Endothelial cell of umbilical vein (primary cell): Measurements from ENCODE around the gene PHACTR1. TPM values are rescaled to one million over a fixed set of nuclear protein-coding genes. Genes with fewer than 3 reads are reported as not detected.

ENCODE experiments used
- BruUV-seq: library from RNA; stranded (reverse); fragments of 400-500 nt; replicated peaks from 2 replicates; lab custom pipeline; 2021; lab: Mats Ljungman, UMichigan
- CTCF ChIA-PET: fragments of 300-600, 350-600 bp; sonication (Branson Sonifier 250); formaldehyde crosslinking; loops from one replicate; lab custom pipeline; 2021; ENCODE audit warnings: antibody characterized with exemption, inconsistent platforms; lab: Charles Lee
- POLR2A ChIA-PET: fragments of 300-600, 350-600 bp; sonication (Branson Sonifier 250); formaldehyde crosslinking; loops from one replicate; lab custom pipeline; 2021; ENCODE audit warnings: antibody characterized with exemption, inconsistent platforms; lab: Charles Lee
- DNase-seq: peaks from one replicate; pipeline ENCODE4 v3.0.0-alpha.2; 2011; ENCODE audit warnings: low read depth, low spot score
- FAIRE-seq: peaks from 2 replicates; lab custom pipeline; 2011; peaks lifted over from hg19 to GRCh38; lab: Jason Lieb, UNC
- H2AFZ ChIP-seq: 2 replicates; pipeline ENCODE4 v1.6.0; 2012; ENCODE audit warnings: low read depth, low read length, control low read depth, inconsistent platforms
- H3K27ac ChIP-seq: 2 replicates; pipeline ENCODE4 v1.5.1; 2011; ENCODE audit warnings: low read depth, mild to moderate bottlenecking, control low read depth, low read length, moderate library complexity; ENCODE audit not compliant: insufficient read depth
- H3K27me3 ChIP-seq, 2 experiments: 2 replicates each; pipeline versions ENCODE4 v1.6.0 to v1.6.1; 2011; ENCODE audit warnings: low read length in 2 of 2, mixed read lengths in 1 of 2; ENCODE audit not compliant: control insufficient read depth in 2 of 2, insufficient read depth in 2 of 2
- H3K36me3 ChIP-seq, 2 experiments: 2 replicates in 1 of 2; 3 replicates in 1 of 2; pipeline ENCODE4 v1.5.1; 2011; ENCODE audit warnings: low read length in 2 of 2, mild to moderate bottlenecking in 1 of 2, moderate library complexity in 1 of 2; ENCODE audit not compliant: control insufficient read depth in 2 of 2, insufficient read depth in 2 of 2; ENCODE audit errors: extremely low read depth in 1 of 2
- H3K4me1 ChIP-seq: 3 replicates; pipeline ENCODE4 v1.5.1; 2011; ENCODE audit warnings: mild to moderate bottlenecking, low read length; ENCODE audit not compliant: control insufficient read depth, insufficient read depth; ENCODE audit errors: extremely low read depth
- H3K4me2 ChIP-seq: 2 replicates; pipeline ENCODE4 v1.6.1; 2011; ENCODE audit warnings: low read length, control low read depth, mixed read lengths; ENCODE audit not compliant: insufficient read depth
- H3K4me3 ChIP-seq, 3 experiments: fragments of 200-600 bp in 1 of 3; sonication (generic), shearing (Covaris generic) in 1 of 3; replicated peaks in 1 of 3; 2 replicates each; pipeline ENCODE4 v1.5.1; 2011 to 2016; ENCODE audit warnings: control low read depth in 3 of 3, low read length in 3 of 3, mild to moderate bottlenecking in 2 of 3, inconsistent platforms in 1 of 3, low read depth in 1 of 3, moderate library complexity in 1 of 3; ENCODE audit not compliant: insufficient read depth in 1 of 3
- H3K79me2 ChIP-seq: 2 replicates; pipeline ENCODE4 v1.6.0; 2012; ENCODE audit warnings: low read length, inconsistent platforms; ENCODE audit not compliant: control insufficient read depth, insufficient read depth
- H3K9ac ChIP-seq: replicated peaks from 2 replicates; pipeline ENCODE3; 2011; ENCODE audit warnings: low read length, control low read depth; ENCODE audit not compliant: insufficient read depth; ENCODE audit errors: extremely low read depth
- H3K9me1 ChIP-seq: replicated peaks from 3 replicates; pipeline ENCODE4 v1.6.0; 2011; ENCODE audit warnings: mild to moderate bottlenecking, low read length; ENCODE audit not compliant: control insufficient read depth, insufficient read depth; ENCODE audit errors: extremely low read depth
- H3K9me3 ChIP-seq: replicated peaks from 2 replicates; pipeline ENCODE4 v1.5.1; 2012; ENCODE audit warnings: low read length, inconsistent platforms; ENCODE audit not compliant: control insufficient read depth, insufficient read depth
- H4K20me1 ChIP-seq: replicated peaks from 2 replicates; pipeline ENCODE3; 2011; ENCODE audit warnings: mild to moderate bottlenecking, low read length; ENCODE audit not compliant: control insufficient read depth, insufficient read depth; ENCODE audit errors: extremely low read depth
- CTCF ChIP-seq, 2 donors: IDR thresholded peaks; 1 replicate in 1 of 2; 2 replicates in 1 of 2; pipeline ENCODE4 v1.5.1; 2011; ENCODE audit warnings: low read length in 2 of 2, mild to moderate bottlenecking in 2 of 2, moderate library complexity in 2 of 2, control low read depth in 1 of 2, inconsistent platforms in 1 of 2, low read depth in 1 of 2; ENCODE audit not compliant: insufficient read depth in 1 of 2; ENCODE audit errors: extremely low read depth in 1 of 2
- EZH2 ChIP-seq: IDR thresholded peaks from 2 replicates; pipeline ENCODE4 v1.6.1; 2012; ENCODE audit warnings: borderline replicate concordance, low read depth, mild to moderate bottlenecking, moderate library complexity, low read length, inconsistent platforms; ENCODE audit not compliant: severe bottlenecking
- FOS ChIP-seq: IDR thresholded peaks from 2 replicates; pipeline ENCODE4 v1.6.1; 2011; ENCODE audit warnings: mild to moderate bottlenecking, low read length, moderate library complexity, borderline replicate concordance; ENCODE audit not compliant: insufficient read depth
- GATA2 ChIP-seq: IDR thresholded peaks from 2 replicates; pipeline ENCODE4 v1.7.0; 2011; ENCODE audit warnings: low read depth, mild to moderate bottlenecking, moderate library complexity, mixed read lengths, low read length; ENCODE audit not compliant: insufficient read length, insufficient read depth
- JUN ChIP-seq: IDR thresholded peaks from 2 replicates; pipeline ENCODE4 v1.6.1; 2011; ENCODE audit warnings: borderline replicate concordance, low read depth; ENCODE audit not compliant: insufficient read length, insufficient read depth
- MAX ChIP-seq: IDR thresholded peaks from 2 replicates; pipeline ENCODE4 v1.6.1; 2011; ENCODE audit not compliant: insufficient read depth, insufficient read length
- MYC ChIP-seq: IDR thresholded peaks from one replicate; pipeline ENCODE4 v1.6.1; 2011; ENCODE audit warnings: mild to moderate bottlenecking, low read depth, low read length
- POLR2A ChIP-seq: IDR thresholded peaks from 2 replicates; pipeline ENCODE4 v1.6.1; 2012; ENCODE audit warnings: low read depth, mild to moderate bottlenecking, control low read depth, low read length
- POLR2AphosphoS5 ChIP-seq: IDR thresholded peaks from 2 replicates; pipeline ENCODE4 v1.6.1; 2012; ENCODE audit warnings: low read depth, mild to moderate bottlenecking, control low read depth, low read length, moderate library complexity; ENCODE audit not compliant: insufficient read depth
- dilution Hi-C: fragments of 300-500 bp; cut with MboI; formaldehyde crosslinking; loops from one replicate; pipeline ENCODE4 v1.15.0; 2019; ENCODE audit warnings: low sequenced_read_pairs; ENCODE audit not compliant: extremely low pct_ligation_motif_present
- intact Hi-C: fragments of 100-400 bp; cut with micrococcal nuclease; formaldehyde crosslinking; loops from one replicate; pipeline ENCODE4 v1.10.0; 2022
- polyA plus RNA-seq, 4 experiments: library from polyadenylated mRNA; depleted of rRNA in 3 of 4; stranded (reverse) in 3 of 4; unstranded in 1 of 4; fragments of >200 nt; gene quantifications; 2 replicates each; pipeline versions ENCODE4 v1.2.1 to v1.2.3, GENCODE V29; 2011 to 2012; ENCODE audit warnings: missing spikeins in 1 of 4
- total RNA-seq: library from RNA; stranded (reverse); gene quantifications from 2 replicates; pipeline ENCODE4 v1.2.3, GENCODE V29; 2021

The PHACTR1 gene
- total and polyA plus RNA-seq, 2 donors (not counting 3 experiments of a cell fraction or from before 2014, with no cell fraction given) = 2.4 to 23.2 TPM

- DNase-seq = no peak
- Histone ChIP-seq H3K4me1 (no peaks in the 10 kb centered on the region), H3K79me2 (no peaks in the 10 kb centered on the region), H3K27me3 (no peaks in the 10 kb centered on the region), H2AFZ (no peak overlapping the region), H3K27ac (no peak overlapping the region), H3K9me1 (no peaks in the 10 kb centered on the region), H4K20me1 (no peaks in the 10 kb centered on the region), H3K4me2 (no peak overlapping the region), H3K9ac (no peak overlapping the region), H3K9me3 (no peaks in the 10 kb centered on the region), H3K4me3 (no peak overlapping the region), H3K36me3 (no peaks in the 10 kb centered on the region)
- CTCF ChIA-PET = interaction anchor here (1.3 to 1.5 kb wide), 2 partner anchors 12 to 375 kb away, joined by 3 to 4 read pairs; no protein-coding TSS in a partner anchor
- no TSS peak for BruUV-seq
- POLR2A ChIA-PET = no interaction called here
- dilution Hi-C loops (no loop called here), intact Hi-C loops (no loop called here)
- TF ChIP-seq MYC (no peak), GATA2 (no peak), POLR2A (no peak), POLR2AphosphoS5 (no peak), JUN (no peak), CTCF (IDR thresholded peaks at IDR 0.05; ENCODE audit: extremely low read depth in 1 of 2, insufficient read depth in 1 of 2, low read depth in 1 of 2, low read length in 2 of 2) (no peak), FOS (no peak), MAX (no peak), EZH2 (no peak)
- FAIRE-seq = no peak
Measured at GRCh38 chr6:13286181-13286580, 569.6 kb downstream of the PHACTR1 start.
